ENCODE results near the gene TEX36.

TEX36 gene

GRCh38 chr10:125637496-125637895, 45.5 kb downstream of the TEX36 start:
- TF ChIP-seq, protein P1, sequence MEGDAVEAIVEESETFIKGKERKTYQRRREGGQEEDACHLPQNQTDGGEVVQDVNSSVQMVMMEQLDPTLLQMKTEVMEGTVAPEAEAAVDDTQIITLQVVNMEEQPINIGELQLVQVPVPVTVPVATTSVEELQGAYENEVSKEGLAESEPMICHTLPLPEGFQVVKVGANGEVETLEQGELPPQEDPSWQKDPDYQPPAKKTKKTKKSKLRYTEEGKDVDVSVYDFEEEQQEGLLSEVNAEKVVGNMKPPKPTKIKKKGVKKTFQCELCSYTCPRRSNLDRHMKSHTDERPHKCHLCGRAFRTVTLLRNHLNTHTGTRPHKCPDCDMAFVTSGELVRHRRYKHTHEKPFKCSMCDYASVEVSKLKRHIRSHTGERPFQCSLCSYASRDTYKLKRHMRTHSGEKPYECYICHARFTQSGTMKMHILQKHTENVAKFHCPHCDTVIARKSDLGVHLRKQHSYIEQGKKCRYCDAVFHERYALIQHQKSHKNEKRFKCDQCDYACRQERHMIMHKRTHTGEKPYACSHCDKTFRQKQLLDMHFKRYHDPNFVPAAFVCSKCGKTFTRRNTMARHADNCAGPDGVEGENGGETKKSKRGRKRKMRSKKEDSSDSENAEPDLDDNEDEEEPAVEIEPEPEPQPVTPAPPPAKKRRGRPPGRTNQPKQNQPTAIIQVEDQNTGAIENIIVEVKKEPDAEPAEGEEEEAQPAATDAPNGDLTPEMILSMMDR (IDR thresholded peaks at IDR 0.05; ENCODE audit: control insufficient read depth, insufficient read depth, low read depth, low read length, missing control alignments), result no peak
- no peak for DNase-seq (ENCODE audit: low read depth)

GRCh38 chr10:125634606-125635005, 48.4 kb downstream of the TEX36 start:
- no peak overlapping the region for H3K4me3 ChIP-seq (ENCODE audit: control insufficient read depth, low read depth, low read length)
- no peak for DNase-seq (ENCODE audit: low read depth)
- TF ChIP-seq, protein P1 (IDR thresholded peaks at IDR 0.05; ENCODE audit: control insufficient read depth, insufficient read depth, low read depth, low read length, missing control alignments), result no peak

More at GRCh38 chr10:125637496-125637895, 45.5 kb downstream of the TEX36 start:
- no peak overlapping the region for H3K4me3 ChIP-seq (ENCODE audit: control insufficient read depth, low read depth, low read length)

GRCh38 chr10:125633517-125633999, 49.4 kb downstream of the TEX36 start:
- H3K4me3 ChIP-seq (ENCODE audit: control insufficient read depth, low read depth, low read length), result no peak overlapping the region
- TF ChIP-seq, protein P1 (IDR thresholded peaks at IDR 0.05; ENCODE audit: control insufficient read depth, insufficient read depth, low read depth, low read length, missing control alignments), result no peak
- peak; percentile 31 for DNase-seq (ENCODE audit: low read depth)

DNA sequence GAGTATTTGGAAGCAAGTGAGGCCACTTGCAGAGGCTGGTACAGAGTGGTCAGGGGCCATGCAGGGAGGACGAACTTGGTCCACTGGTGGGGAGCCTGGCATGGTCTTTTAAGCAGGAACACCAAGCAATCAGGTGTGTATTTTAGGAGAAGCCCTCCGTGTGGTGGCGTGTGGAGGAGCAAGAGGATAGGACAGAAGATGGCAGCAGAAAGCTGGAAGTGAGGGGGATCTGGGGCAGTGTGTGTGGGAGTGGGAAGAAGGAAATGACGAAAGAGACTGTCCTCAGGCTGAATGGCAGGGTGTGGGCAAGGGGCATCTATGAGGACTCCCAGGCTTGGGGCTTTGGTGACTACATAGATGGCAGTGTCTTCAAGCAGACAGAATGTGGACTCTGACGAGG, 51.2 kb downstream of the TEX36 start:
- TF ChIP-seq, protein P1 (IDR thresholded peaks at IDR 0.05; ENCODE audit: control insufficient read depth, insufficient read depth, low read depth, low read length, missing control alignments), result no peak
- DNase-seq (ENCODE audit: low read depth), result no peak

GRCh38 chr10:125629758-125630376, 53.1 kb downstream of the TEX36 start:
- TF ChIP-seq, protein P1 (IDR thresholded peaks at IDR 0.05; ENCODE audit: control insufficient read depth, insufficient read depth, low read depth, low read length, missing control alignments), result peak; percentile 36
- no peak for DNase-seq (ENCODE audit: low read depth)
- no peak overlapping the region for H3K4me3 ChIP-seq (ENCODE audit: control insufficient read depth, low read depth, low read length)

More for the DNA sequence above, 51.2 kb downstream of the TEX36 start:
- H3K4me3 ChIP-seq (ENCODE audit: control insufficient read depth, low read depth, low read length), result no peak overlapping the region

DNA sequence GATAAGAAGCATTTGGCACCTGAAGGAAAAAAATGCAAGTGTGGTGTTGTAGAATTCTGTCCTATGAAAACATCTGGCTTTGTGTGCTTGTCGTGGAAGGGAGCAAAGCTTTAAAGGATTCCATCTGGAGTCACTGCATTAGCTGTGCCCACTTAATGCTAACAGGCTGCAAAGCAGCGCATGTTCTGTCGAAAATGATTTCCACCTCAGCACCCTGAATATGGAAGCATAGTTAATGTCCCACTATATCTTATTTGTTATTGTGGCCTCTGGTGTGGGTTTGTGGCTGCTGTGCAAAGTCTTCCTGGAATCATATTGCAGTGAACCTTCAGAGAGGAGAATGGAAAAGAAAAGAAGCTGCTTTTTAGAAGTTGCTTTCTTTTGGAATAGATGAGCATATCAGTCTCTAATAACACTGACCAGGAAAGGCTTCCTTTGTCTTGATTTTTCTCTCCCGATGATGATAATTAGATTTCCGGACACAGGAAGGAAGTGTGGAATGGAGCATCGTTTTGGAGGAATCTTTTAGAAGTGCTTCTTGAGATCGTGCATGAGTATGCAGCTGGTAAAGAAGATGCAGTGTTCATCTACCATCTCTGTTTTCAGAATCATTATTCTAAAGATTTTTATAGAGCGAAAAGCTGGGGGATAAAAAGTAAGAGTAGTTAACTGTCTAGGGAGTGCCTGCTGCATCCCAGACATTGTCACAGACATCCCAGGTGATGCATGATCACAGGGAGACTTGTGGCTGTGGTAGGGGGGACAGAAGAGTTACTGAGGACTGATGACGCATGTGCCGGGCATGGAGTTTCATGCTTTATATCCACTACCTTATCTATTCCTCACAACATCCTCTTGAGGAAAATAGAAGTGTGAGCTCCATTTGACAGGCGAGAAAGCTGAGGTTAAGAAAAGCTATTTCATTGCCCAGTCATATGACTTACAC, 54.6 kb downstream of the TEX36 start:
- H3K4me3 ChIP-seq (ENCODE audit: control insufficient read depth, low read depth, low read length), result no peak overlapping the region
- no peak for DNase-seq (ENCODE audit: low read depth)
- TF ChIP-seq, protein P1 (IDR thresholded peaks at IDR 0.05; ENCODE audit: control insufficient read depth, insufficient read depth, low read depth, low read length, missing control alignments), result no peak
